ENCODE results near the gene ZYX. TPM values are rescaled to one million over a fixed set of nuclear protein-coding genes. Genes with fewer than 3 reads are reported as not detected.

The ZYX gene
- total RNA-seq, 2 donors from 2014 or later, result 40.2 to 60.6 TPM

DNA sequence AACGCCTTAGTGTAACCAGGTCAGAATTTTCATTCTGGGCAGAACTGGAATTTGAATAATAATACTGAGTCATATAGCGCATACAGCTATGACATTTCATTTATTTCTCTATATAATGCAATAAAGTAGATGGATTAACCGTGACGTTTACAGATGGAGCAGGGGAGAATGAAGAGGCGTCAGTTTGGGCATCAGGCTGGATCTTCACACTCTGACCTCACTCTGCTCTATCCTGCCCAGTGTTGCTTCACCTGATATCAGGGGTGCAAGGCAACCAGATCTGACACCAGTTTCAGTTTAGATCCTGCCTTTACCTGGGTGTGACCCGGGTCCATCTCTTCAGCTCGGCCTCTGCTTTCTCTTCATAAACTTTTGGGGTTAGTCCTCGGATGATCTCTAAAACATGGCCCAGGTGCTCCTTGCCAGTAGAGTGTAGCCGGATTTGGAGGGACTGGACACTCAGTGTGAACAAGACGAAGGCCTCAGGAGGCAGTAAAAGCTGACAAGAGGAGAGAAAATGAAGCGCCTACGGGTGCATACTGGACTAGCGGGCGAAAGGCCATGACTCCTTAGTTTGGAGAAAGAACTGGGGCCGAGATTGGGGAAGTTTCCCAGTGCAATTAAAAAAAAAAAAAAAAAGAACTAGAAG, 1.4 kb upstream of the ZYX start:
- TF ChIP-seq POLR2A (IDR thresholded peaks at IDR 0.05), result no peak
- H3K4me3 ChIP-seq, result peak overlapping the region in 1 of 2 donors; percentile 97
- DNase-seq (no peak), ATAC-seq (no peak)
- H3K4me1 ChIP-seq, result peaks cover 32% of the 10 kb centered on the region
- WGBS, 2 donors, result 29 to 32% methylated on average over 15 of the region's 15 CpGs
- H3K36me3 ChIP-seq (replicated peaks in 1 of 2; ENCODE audit: insufficient read depth in 1 of 2, low read depth in 2 of 2), result no peaks in the 10 kb centered on the region
- no peaks in the 10 kb centered on the region for H3K27me3 ChIP-seq
- H3K27ac ChIP-seq, result peak overlapping the region in 3 of 4 donors; percentile 85 to 97 (median 95)
- intact Hi-C loops (cut with DNase I), result no loop called here
- H3K9me3 ChIP-seq, result no peaks in the 10 kb centered on the region

DNA sequence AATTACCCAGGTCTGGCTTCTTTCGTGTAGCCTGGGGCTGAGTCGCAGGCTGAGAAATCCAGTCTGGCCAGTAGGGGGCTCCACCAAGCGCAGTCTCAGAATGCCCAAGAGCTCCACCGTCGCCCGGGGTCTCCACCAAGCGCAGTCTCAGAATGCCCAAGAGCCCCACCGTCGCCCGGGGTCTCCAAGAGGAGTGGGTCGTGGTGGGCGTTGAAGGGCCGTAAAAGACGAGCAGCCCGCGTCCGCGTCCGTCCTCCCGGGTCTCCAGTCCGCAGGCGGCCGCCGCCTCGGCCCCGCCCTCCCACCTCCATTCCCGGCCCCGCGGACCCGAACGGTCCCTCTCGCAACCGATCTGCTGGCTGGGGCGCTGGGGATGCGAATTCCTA, 892 bp upstream of the ZYX start:
- Histone ChIP-seq H3K27ac (peak overlapping the region; percentile 85 to 97 (median 93)), H3K9me3 (no peaks in the 10 kb centered on the region), H3K4me3 (peak overlapping the region; percentile 61 to 97), H3K27me3 (no peaks in the 10 kb centered on the region), H3K4me1 (peaks cover 36% of the 10 kb centered on the region), H3K36me3 (replicated peaks in 1 of 2; ENCODE audit: insufficient read depth in 1 of 2, low read depth in 2 of 2) (no peaks in the 10 kb centered on the region)
- DNase-seq (peak; percentile 82 to 91 (median 88)), ATAC-seq (peak; percentile 68)
- WGBS, 2 donors, result 0% methylated on average over 2 to 35 of the region's 35 CpGs
- TF ChIP-seq CTCF (IDR thresholded peaks at IDR 0.05) (peak; percentile 82 to 96 (median 86)), POLR2A (IDR thresholded peaks at IDR 0.05) (no peak)
- intact Hi-C loops (cut with DNase I), result no loop called here

DNA sequence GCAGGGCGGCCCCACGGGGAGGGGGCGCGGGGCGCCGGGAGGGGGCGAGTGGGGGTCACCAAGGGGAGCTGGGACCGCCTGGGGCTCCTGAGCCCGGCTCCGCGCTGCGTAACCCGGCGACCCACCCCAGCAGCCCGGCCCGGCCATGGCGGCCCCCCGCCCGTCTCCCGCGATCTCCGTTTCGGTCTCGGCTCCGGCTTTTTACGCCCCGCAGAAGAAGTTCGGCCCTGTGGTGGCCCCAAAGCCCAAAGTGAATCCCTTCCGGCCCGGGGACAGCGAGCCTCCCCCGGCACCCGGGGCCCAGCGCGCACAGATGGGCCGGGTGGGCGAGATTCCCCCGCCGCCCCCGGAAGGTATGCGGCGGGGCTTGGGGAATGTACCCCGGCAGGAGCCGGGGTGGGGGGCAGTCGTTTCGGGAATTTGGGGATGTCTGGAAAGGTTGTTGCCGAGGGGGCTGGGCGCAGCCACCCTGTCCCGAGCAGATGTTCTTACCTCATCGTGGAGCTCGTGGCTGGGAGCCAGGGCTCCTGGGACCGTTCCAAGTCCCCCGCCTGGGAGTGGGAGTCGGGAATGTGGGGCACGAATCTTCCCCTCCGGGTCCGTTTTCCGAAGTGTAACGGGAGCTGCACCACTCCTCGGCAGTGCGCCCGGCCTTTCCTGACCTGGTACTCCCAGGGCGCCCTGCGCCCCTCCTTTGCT, 431 bp downstream of the ZYX start:
- WGBS, 2 donors, result 5 to 40% methylated on average over 1 to 63 of the region's 64 CpGs
- peak overlapping the region; percentile 85 to 97 (median 93) for H3K27ac ChIP-seq
- ATAC-seq, result peak; percentile 6
- intact Hi-C loops (cut with DNase I), result no loop called here
- H3K36me3 ChIP-seq (replicated peaks in 1 of 2; ENCODE audit: insufficient read depth in 1 of 2, low read depth in 2 of 2), result no peaks in the 10 kb centered on the region
- H3K27me3 ChIP-seq, result no peaks in the 10 kb centered on the region
- H3K9me3 ChIP-seq, result no peaks in the 10 kb centered on the region
- peak overlapping the region; percentile 94 to 97 for H3K4me3 ChIP-seq
- H3K4me1 ChIP-seq, result peaks cover 44% of the 10 kb centered on the region
- peak; percentile 72 to 82 (median 78) for DNase-seq
- peak in 1 of 3 donors; percentile 15 for TF ChIP-seq POLR2A (IDR thresholded peaks at IDR 0.05)
- TF ChIP-seq CTCF (IDR thresholded peaks at IDR 0.05), result no peak

DNA sequence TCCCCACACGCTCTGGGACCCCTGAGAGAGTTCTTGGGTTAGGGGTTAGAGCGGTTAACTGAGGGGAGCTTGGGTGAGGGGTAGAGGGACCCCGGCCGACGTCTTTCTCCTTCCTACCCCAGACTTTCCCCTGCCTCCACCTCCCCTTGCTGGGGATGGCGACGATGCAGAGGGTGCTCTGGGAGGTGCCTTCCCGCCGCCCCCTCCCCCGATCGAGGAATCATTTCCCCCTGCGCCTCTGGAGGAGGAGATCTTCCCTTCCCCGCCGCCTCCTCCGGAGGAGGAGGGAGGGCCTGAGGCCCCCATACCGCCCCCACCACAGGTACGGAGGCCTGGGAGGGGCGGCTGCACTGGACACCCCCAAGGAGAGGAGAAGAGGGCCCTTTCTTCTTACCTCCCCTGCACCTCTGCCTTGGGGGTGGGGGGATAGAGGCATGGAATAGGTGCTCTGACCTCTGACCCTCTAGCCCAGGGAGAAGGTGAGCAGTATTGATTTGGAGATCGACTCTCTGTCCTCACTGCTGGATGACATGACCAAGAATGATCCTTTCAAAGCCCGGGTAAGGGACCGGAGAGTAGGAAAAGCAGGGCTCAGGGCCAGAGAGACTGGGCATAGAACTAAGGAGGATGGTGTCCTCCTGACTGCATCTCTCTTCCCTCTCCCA, 1.1 kb downstream of the ZYX start:
- no peaks in the 10 kb centered on the region for H3K9me3 ChIP-seq
- H3K4me1 ChIP-seq, result peaks cover 44% of the 10 kb centered on the region
- intact Hi-C loops (cut with DNase I), result no loop called here
- TF ChIP-seq POLR2A (IDR thresholded peaks at IDR 0.05), result no peak
- no peak for TF ChIP-seq CTCF (IDR thresholded peaks at IDR 0.05)
- DNase-seq (no peak), ATAC-seq (no peak)
- no peaks in the 10 kb centered on the region for H3K27me3 ChIP-seq
- peak overlapping the region; percentile 85 to 97 (median 93) for H3K27ac ChIP-seq
- no peaks in the 10 kb centered on the region for H3K36me3 ChIP-seq (replicated peaks in 1 of 2; ENCODE audit: insufficient read depth in 1 of 2, low read depth in 2 of 2)
- WGBS, 2 donors, result 48 to 63% methylated on average over 14 to 20 of the region's 21 CpGs
- peak overlapping the region; percentile 94 to 97 for H3K4me3 ChIP-seq

Measured in body of pancreas (tissue), 4 donors.